ENCODE measurements around the gene RFX1.

DNA sequence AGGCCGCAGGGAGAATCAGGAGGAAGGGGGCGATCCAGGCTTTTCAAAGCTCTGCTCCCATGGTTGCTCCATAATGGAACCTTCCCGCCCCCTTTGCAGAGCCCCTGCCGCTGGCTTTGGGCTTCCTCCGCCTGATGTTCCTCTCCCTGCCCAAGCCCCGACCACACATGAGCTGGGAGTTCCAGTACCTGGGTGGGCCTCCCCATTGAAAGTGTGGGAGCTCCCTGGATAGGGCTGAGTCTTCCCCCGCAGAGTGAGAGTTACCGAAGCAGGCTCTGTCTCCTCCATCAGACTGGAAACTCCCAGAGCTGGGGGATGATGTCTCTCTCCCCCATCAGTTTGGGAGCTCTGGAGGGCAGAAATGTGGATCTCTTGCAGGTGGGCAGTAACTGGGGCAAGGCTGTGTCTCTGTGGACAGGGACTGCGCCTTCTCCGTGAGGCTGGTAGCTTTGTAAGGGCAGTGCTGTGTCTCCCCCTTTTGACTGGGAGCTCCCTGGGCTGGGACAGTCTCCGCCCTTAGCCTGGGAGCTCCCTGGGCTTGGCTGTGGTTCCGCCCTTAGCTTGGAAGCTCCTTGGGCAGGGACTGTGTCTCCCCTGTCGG is 53.1 kb downstream of the RFX1 start:
- no peak for TF ChIP-seq IFI16 (CRISPR knock-in tag; IDR thresholded peaks at IDR 0.05)
- no peak for TF ChIP-seq HMG20B (CRISPR knock-in tag; IDR thresholded peaks at IDR 0.05)
- no peak for TF ChIP-seq KLF13 (tag; IDR thresholded peaks at IDR 0.05; ENCODE audit: borderline replicate concordance, low read depth)
- no peak for TF ChIP-seq ZFX (CRISPR knock-in tag; IDR thresholded peaks at IDR 0.05)
- no peak for TF ChIP-seq HMGN3 (IDR thresholded peaks at IDR 0.05; ENCODE audit: borderline replicate concordance, extremely low read depth, insufficient read length, low read depth, low read length)
- no peak for TF ChIP-seq NFXL1 (CRISPR knock-in tag; IDR thresholded peaks at IDR 0.05)
- no peak for TF ChIP-seq CREB1 (IDR thresholded peaks at IDR 0.05)
- no peak; the same call in 1 of the 2 replicates for TF ChIP-seq CREB1 (CRISPR knock-in tag; IDR thresholded peaks at IDR 0.05)
- TF ChIP-seq ETV1 (tag; conservative IDR thresholded peaks at IDR 0.05; ENCODE audit: low read depth), result no peak
